ENCODE results near the gene SLCO2A1.
A peak's percentile ranks its signal among the peaks of the same experiment; 100 is the strongest.

Gene SLCO2A1

GRCh38 chr3:133955892-133956291 is 73.8 kb downstream of the SLCO2A1 start:
- no peak for FAIRE-seq
- no peak for DNase-seq (ENCODE audit: low spot score)

GRCh38 chr3:133954717-133955360 is 74.9 kb downstream of the SLCO2A1 start:
- DNase-seq (ENCODE audit: low spot score): no peak
- no peak for FAIRE-seq

- DNase-seq (ENCODE audit: low spot score) (no peak), FAIRE-seq (no peak)
Measured at GRCh38 chr3:133953297-133953696, 76.4 kb downstream of the SLCO2A1 start.

- DNase-seq (ENCODE audit: low spot score) (no peak), FAIRE-seq (no peak)
Measured at GRCh38 chr3:133949438-133949837, 80.3 kb downstream of the SLCO2A1 start.

- FAIRE-seq: no peak
Measured at GRCh38 chr3:133948996-133949395, 80.7 kb downstream of the SLCO2A1 start.

GRCh38 chr3:133948131-133948810 is 81.5 kb downstream of the SLCO2A1 start:
- DNase-seq (ENCODE audit: low spot score): no peak

More at GRCh38 chr3:133948996-133949395, 80.7 kb downstream of the SLCO2A1 start:
- DNase-seq (ENCODE audit: low spot score): no peak

GRCh38 chr3:133945381-133946095 is 84.2 kb downstream of the SLCO2A1 start:
- no peak for DNase-seq (ENCODE audit: low spot score)
- no peak for FAIRE-seq

More at GRCh38 chr3:133948131-133948810, 81.5 kb downstream of the SLCO2A1 start:
- FAIRE-seq: no peak

- FAIRE-seq (peak; percentile 93), DNase-seq (ENCODE audit: low spot score) (peak; percentile 96)
Measured at GRCh38 chr3:133944641-133945380, 84.9 kb downstream of the SLCO2A1 start.

GRCh38 chr3:133944181-133944580 is 85.5 kb downstream of the SLCO2A1 start:
- FAIRE-seq: no peak
- DNase-seq (ENCODE audit: low spot score): peak; percentile 71

GRCh38 chr3:133943639-133944141 is 86.0 kb downstream of the SLCO2A1 start:
- DNase-seq (ENCODE audit: low spot score) (peak; percentile 95), FAIRE-seq (peak; percentile 98)

GRCh38 chr3:133943031-133943535 is 86.6 kb downstream of the SLCO2A1 start:
- no peak for DNase-seq (ENCODE audit: low spot score)
- no peak for FAIRE-seq

GRCh38 chr3:133941415-133941821 is 88.3 kb downstream of the SLCO2A1 start:
- peak; percentile 30 for FAIRE-seq

GRCh38 chr3:133940536-133940935 is 89.2 kb downstream of the SLCO2A1 start:
- FAIRE-seq (no peak), DNase-seq (ENCODE audit: low spot score) (no peak)

More at GRCh38 chr3:133941415-133941821, 88.3 kb downstream of the SLCO2A1 start:
- DNase-seq (ENCODE audit: low spot score): no peak

GRCh38 chr3:133939463-133939835 is 90.3 kb downstream of the SLCO2A1 start:
- FAIRE-seq: no peak

GRCh38 chr3:133938770-133939462 is 90.8 kb downstream of the SLCO2A1 start:
- DNase-seq (ENCODE audit: low spot score) (no peak), FAIRE-seq (no peak)

More at GRCh38 chr3:133939463-133939835, 90.3 kb downstream of the SLCO2A1 start:
- DNase-seq (ENCODE audit: low spot score): no peak

GRCh38 chr3:133937756-133938601 is 91.7 kb downstream of the SLCO2A1 start:
- no peak for FAIRE-seq

GRCh38 chr3:133937061-133937686 is 92.6 kb downstream of the SLCO2A1 start:
- FAIRE-seq (no peak), DNase-seq (ENCODE audit: low spot score) (no peak)

More at GRCh38 chr3:133937756-133938601, 91.7 kb downstream of the SLCO2A1 start:
- DNase-seq (ENCODE audit: low spot score): no peak

- no peak for FAIRE-seq
Measured at GRCh38 chr3:133935843-133936769, 93.6 kb downstream of the SLCO2A1 start.

More at GRCh38 chr3:133935843-133936769, 93.6 kb downstream of the SLCO2A1 start:
- no peak for DNase-seq (ENCODE audit: low spot score)
